ENCODE measurements around the gene SMAP2. TPM values are rescaled to one million over a fixed set of nuclear protein-coding genes. Genes with fewer than 3 reads are reported as not detected.

SMAP2 gene
- total RNA-seq, 1 experiment from 2014 or later = 8.2 TPM

DNA sequence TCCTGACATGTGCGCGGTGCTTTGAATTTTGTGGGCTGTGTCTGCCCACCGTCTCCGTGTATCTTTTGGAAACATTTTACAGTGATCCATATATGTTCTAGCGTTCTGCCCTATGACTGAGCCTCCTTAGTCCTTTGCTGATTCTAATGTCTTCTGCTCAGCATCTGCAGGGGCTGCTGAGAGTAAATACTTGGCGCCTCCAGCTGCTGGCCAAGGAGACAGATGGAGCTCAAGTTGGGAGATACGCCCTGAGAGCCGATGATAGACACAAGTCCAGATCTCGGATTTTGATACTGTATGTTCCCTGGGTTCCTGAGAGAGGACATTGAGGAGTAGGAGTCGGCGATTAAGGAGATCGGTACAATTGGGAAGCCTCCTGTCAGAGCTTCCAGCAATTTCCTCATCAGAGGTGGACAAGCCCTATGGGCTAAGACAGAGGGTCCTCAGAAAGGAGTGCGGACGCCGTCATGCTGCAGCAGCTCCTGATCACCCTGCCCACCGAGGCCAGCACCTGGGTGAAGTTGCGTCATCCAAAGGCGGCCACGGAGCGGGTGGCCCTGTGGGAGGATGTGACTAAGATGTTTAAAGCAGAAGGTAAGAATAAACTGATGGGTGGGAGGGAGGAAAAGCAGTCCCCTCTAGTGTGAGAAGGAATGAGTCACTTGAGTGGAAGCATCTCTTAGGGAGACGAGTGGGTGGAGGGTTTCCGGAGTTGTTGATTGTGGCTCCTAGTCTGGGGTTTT is 77.1 kb downstream of the SMAP2 start:
- Histone ChIP-seq H3K18ac (ENCODE audit: insufficient read length, low read depth, low read length) (peak overlapping the region; percentile 60), H3K27ac (ENCODE audit: insufficient read length, low read depth, low read length) (peak overlapping the region; percentile 48), H2BK5ac (ENCODE audit: insufficient read length, low read length) (no peak overlapping the region), H4K20me1 (ENCODE audit: control insufficient read depth, insufficient read depth, insufficient read length) (no peaks in the 10 kb centered on the region), H3K9me3 (ENCODE audit: control insufficient read depth, low read depth, low read length) (peaks cover 3% of the 10 kb centered on the region), H2BK12ac (ENCODE audit: insufficient read length, low read depth, low read length) (no peak overlapping the region), H3K4me1 (ENCODE audit: insufficient read depth, low read length) (no peaks in the 10 kb centered on the region; the same call in 1 of the 2 replicates), H3T11ph (ENCODE audit: low read length) (no peak overlapping the region), H2BK120ac (ENCODE audit: low read depth, low read length, poor library complexity, severe bottlenecking) (no peak overlapping the region), H4K91ac (ENCODE audit: insufficient read length, low read depth, low read length) (no peak overlapping the region), H2AK5ac (ENCODE audit: insufficient read length, low read length) (no peak overlapping the region), H4K8ac (replicated peaks; ENCODE audit: insufficient read length, low read depth, low read length) (no peak overlapping the region), H3K4me2 (ENCODE audit: insufficient read depth, insufficient read length, low read length) (peak overlapping the region; percentile 90), H3K56ac (ENCODE audit: insufficient read length, low read depth, low read length) (no peak overlapping the region), H3K23ac (ENCODE audit: insufficient read length, low read depth, low read length) (no peak overlapping the region), H4K5ac (ENCODE audit: insufficient read length, low read depth, low read length) (no peak overlapping the region), H2BK20ac (ENCODE audit: low read depth, low read length, poor library complexity, severe bottlenecking) (no peak overlapping the region), H2BK15ac (ENCODE audit: low read depth, low read length) (no peak overlapping the region), H3K4ac (ENCODE audit: low read depth, low read length) (no peak overlapping the region; the same call in 1 of the 2 replicates), H3K14ac (ENCODE audit: insufficient read depth, low read length) (peak overlapping the region; percentile 90; the same call in 1 of the 2 replicates), H3K79me2 (ENCODE audit: insufficient read depth, low read length) (no peaks in the 10 kb centered on the region; the same call in 1 of the 2 replicates), H3K79me1 (ENCODE audit: insufficient read depth, low read depth, low read length, poor library complexity, severe bottlenecking) (no peaks in the 10 kb centered on the region), H3K23me2 (ENCODE audit: insufficient read length, low read depth, low read length, poor library complexity, severe bottlenecking) (peaks cover 15% of the 10 kb centered on the region), H3K27me3 (ENCODE audit: insufficient read depth, low read length) (no peaks in the 10 kb centered on the region), H3K9ac (ENCODE audit: extremely low read depth, insufficient read length, low read length) (peak overlapping the region; percentile 77), H2AFZ (ENCODE audit: low read length) (no peak overlapping the region)
- Mint-ChIP-seq H3K36me3 (ENCODE audit: insufficient read depth in 1 of 3, low read depth in 3 of 3) (peaks cover 33 to 51% (median 45%) of the 10 kb centered on the region in 3 experiments), H3K27me3 (ENCODE audit: low read depth) (no peaks in the 10 kb centered on the region), H3K4me1 (peaks cover 20% of the 10 kb centered on the region in 2 experiments), H3K27ac (peak overlapping the region; percentile 25 to 96 (median 36); a peak in 4 of 7 replicates), H3K4me3 (peak overlapping the region; percentile 82 to 88), H3K9me3 (peaks cover 36 to 44% of the 10 kb centered on the region in 2 experiments)
- DNase-seq = peak; percentile 52
- no CpG with 5 or more reads among the region's 22 CpGs for WGBS (ENCODE audit: extremely low coverage, insufficient read length, low lambda C conversion rate)
- TF ChIP-seq, protein P1, sequence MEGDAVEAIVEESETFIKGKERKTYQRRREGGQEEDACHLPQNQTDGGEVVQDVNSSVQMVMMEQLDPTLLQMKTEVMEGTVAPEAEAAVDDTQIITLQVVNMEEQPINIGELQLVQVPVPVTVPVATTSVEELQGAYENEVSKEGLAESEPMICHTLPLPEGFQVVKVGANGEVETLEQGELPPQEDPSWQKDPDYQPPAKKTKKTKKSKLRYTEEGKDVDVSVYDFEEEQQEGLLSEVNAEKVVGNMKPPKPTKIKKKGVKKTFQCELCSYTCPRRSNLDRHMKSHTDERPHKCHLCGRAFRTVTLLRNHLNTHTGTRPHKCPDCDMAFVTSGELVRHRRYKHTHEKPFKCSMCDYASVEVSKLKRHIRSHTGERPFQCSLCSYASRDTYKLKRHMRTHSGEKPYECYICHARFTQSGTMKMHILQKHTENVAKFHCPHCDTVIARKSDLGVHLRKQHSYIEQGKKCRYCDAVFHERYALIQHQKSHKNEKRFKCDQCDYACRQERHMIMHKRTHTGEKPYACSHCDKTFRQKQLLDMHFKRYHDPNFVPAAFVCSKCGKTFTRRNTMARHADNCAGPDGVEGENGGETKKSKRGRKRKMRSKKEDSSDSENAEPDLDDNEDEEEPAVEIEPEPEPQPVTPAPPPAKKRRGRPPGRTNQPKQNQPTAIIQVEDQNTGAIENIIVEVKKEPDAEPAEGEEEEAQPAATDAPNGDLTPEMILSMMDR (conservative IDR thresholded peaks at IDR 0.05) = no peak

All from H9 (cell line).